DOHH2 (cell line): ENCODE results near the gene RNF167.

Experiments used
- H3F3A ChIP-seq: fragments of 200-600 bp; sonication (generic), shearing (Covaris generic); 2 replicates; pipeline ENCODE4 v1.6.0; 2016; ENCODE audit warnings: antibody characterized with exemption, mild to moderate bottlenecking; ENCODE audit not compliant: control insufficient read depth, insufficient read depth
- H3K27ac ChIP-seq: fragments of 200-600 bp; sonication (generic); 2 replicates; pipeline ENCODE4 v1.5.1; 2014; ENCODE audit warnings: low read depth, mild to moderate bottlenecking, low read length, moderate library complexity
- H3K27me3 ChIP-seq: fragments of 200-600 bp; sonication (generic); 2 replicates; pipeline ENCODE4 v1.6.1; 2014; ENCODE audit warnings: mild to moderate bottlenecking, low read length, mixed read lengths; ENCODE audit not compliant: control insufficient read depth
- H3K36me3 ChIP-seq: fragments of 200-600 bp; sonication (generic); 2 replicates; pipeline ENCODE4 v1.6.1; 2014; ENCODE audit warnings: mild to moderate bottlenecking, low read length, moderate library complexity, mixed read lengths; ENCODE audit not compliant: control insufficient read depth
- H3K4me1 ChIP-seq: fragments of 200-600 bp; sonication (generic); 2 replicates; pipeline ENCODE4 v1.6.1; 2014; ENCODE audit warnings: mild to moderate bottlenecking, low read length, mixed read lengths; ENCODE audit not compliant: control insufficient read depth
- H3K4me2 ChIP-seq: fragments of 200-600 bp; sonication (generic); 2 replicates; pipeline ENCODE4 v1.6.0; 2014; ENCODE audit warnings: mild to moderate bottlenecking, low read length, moderate library complexity
- H3K4me3 ChIP-seq: fragments of 200-600 bp; sonication (generic); 2 replicates; pipeline ENCODE4 v1.5.1; 2014; ENCODE audit warnings: mild to moderate bottlenecking, low read length, mixed read lengths
- H3K79me2 ChIP-seq: fragments of 200-600 bp; sonication (generic); 2 replicates; pipeline ENCODE4 v1.6.1; 2014; ENCODE audit warnings: mild to moderate bottlenecking, low read length, mixed read lengths; ENCODE audit not compliant: control insufficient read depth
- H3K9me2 ChIP-seq: fragments of 200-600 bp; sonication (generic); replicated peaks from 2 replicates; pipeline ENCODE4 v1.6.1; 2014; ENCODE audit warnings: mild to moderate bottlenecking, low read length, mixed read lengths; ENCODE audit not compliant: control insufficient read depth
- H3K9me3 ChIP-seq: fragments of 200-600 bp; sonication (generic); 2 replicates; pipeline ENCODE4 v1.6.1; 2014; ENCODE audit warnings: antibody characterized with exemption, low read length, mixed read lengths; ENCODE audit not compliant: control insufficient read depth, insufficient read depth
- H4K20me1 ChIP-seq: fragments of 200-600 bp; sonication (generic); 2 replicates; pipeline ENCODE4 v1.6.0; 2014; ENCODE audit warnings: low read depth, mild to moderate bottlenecking, antibody characterized with exemption, low read length, moderate library complexity; ENCODE audit not compliant: control insufficient read depth, insufficient read depth
- CTCF ChIP-seq: fragments of 200-600 bp; sonication (generic); IDR thresholded peaks from one replicate; pipeline ENCODE4 v1.5.1; 2014; ENCODE audit warnings: antibody characterized with exemption, mild to moderate bottlenecking, low read depth, low read length; ENCODE audit not compliant: poor library complexity, severe bottlenecking
- EZH2phosphoT487 ChIP-seq: fragments of 200-600 bp; sonication (generic); IDR thresholded peaks from 2 replicates; pipeline ENCODE4 v1.6.1; 2017; ENCODE audit warnings: borderline replicate concordance, mild to moderate bottlenecking, antibody characterized with exemption, low read length, moderate library complexity, mixed read lengths

Gene RNF167

GRCh38 chr17:4969551-4970173 is 29.6 kb downstream of the RNF167 start:
- peaks cover 29% of the 10 kb centered on the region for H3K79me2 ChIP-seq
- H3K9me2 ChIP-seq: no peaks in the 10 kb centered on the region
- TF ChIP-seq EZH2phosphoT487: no peak
- no peak for TF ChIP-seq CTCF
- H4K20me1 ChIP-seq: no peaks in the 10 kb centered on the region
- H3K9me3 ChIP-seq: no peaks in the 10 kb centered on the region
- no peak overlapping the region for H3K4me3 ChIP-seq
- peaks cover 19% of the 10 kb centered on the region for H3K4me1 ChIP-seq
- peaks cover 64% of the 10 kb centered on the region for H3K36me3 ChIP-seq
- H3K27me3 ChIP-seq: no peaks in the 10 kb centered on the region
- no peaks in the 10 kb centered on the region; the same call in 1 of the 2 replicates for H3F3A ChIP-seq
- H3K4me2 ChIP-seq: no peak overlapping the region
- no peak overlapping the region for H3K27ac ChIP-seq

DNA sequence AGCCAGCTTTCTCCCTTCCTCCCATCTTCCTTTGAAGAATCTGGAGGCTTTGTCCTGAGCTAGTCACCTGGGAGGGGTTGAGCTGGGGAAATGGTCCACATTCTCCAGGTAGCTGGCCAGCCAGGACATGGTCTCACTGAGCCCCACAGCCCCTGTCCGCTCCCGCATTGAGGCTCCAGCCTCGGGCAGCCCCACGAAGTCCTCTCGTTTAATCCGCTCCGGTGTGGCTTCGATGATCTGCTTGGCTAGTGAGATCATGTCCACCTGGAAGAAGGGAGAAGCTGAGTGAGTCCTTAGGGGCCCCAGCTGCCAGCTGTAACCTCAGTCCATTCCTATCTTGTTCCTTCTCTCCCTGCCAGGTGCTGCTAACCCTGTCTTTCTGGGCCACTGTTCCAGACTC is 30.2 kb downstream of the RNF167 start:
- H4K20me1 ChIP-seq: no peaks in the 10 kb centered on the region
- no peaks in the 10 kb centered on the region for H3K27me3 ChIP-seq
- no peaks in the 10 kb centered on the region; the same call in 1 of the 2 replicates for H3F3A ChIP-seq
- peaks cover 19% of the 10 kb centered on the region for H3K4me1 ChIP-seq
- TF ChIP-seq CTCF: no peak
- no peak for TF ChIP-seq EZH2phosphoT487
- H3K79me2 ChIP-seq: peaks cover 27% of the 10 kb centered on the region
- no peaks in the 10 kb centered on the region for H3K9me3 ChIP-seq
- no peaks in the 10 kb centered on the region for H3K9me2 ChIP-seq
- peaks cover 66% of the 10 kb centered on the region for H3K36me3 ChIP-seq
- H3K27ac ChIP-seq: no peak overlapping the region
- no peak overlapping the region for H3K4me3 ChIP-seq
- H3K4me2 ChIP-seq: no peak overlapping the region

DNA sequence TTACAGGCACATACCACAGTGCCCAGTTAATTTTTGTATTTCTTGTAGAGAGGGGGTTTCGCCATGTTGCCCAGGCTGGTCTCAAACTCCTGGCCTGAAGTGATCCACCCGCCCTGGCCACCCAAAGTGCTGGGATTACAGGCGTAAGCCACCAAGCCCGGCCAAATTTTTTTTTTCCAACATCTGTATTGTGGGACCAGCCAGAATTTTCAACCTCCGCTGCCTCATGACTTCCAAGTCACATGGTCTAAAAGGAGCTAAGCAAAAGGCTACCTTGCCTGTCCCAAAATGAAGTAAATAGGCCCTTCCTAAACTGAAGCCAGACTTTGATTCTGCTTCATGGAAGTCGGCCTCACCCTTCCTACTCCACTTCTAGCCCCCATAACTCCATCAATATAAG is 31.8 kb downstream of the RNF167 start:
- H3K9me3 ChIP-seq: no peaks in the 10 kb centered on the region
- TF ChIP-seq EZH2phosphoT487 (no peak), CTCF (no peak)
- H3K4me2 ChIP-seq: no peak overlapping the region
- H3K4me1 ChIP-seq: peaks cover 10% of the 10 kb centered on the region
- no peaks in the 10 kb centered on the region for H3K9me2 ChIP-seq
- no peak overlapping the region for H3K4me3 ChIP-seq
- H3K27me3 ChIP-seq: no peaks in the 10 kb centered on the region
- H3K79me2 ChIP-seq: peaks cover 13% of the 10 kb centered on the region
- no peak overlapping the region for H3K27ac ChIP-seq
- no peaks in the 10 kb centered on the region; the same call in 1 of the 2 replicates for H3F3A ChIP-seq
- no peaks in the 10 kb centered on the region for H4K20me1 ChIP-seq
- H3K36me3 ChIP-seq: peaks cover 57% of the 10 kb centered on the region
